CD4-positive, alpha-beta T cell treated with Interleukin-10 for 1 hour (primary cell): Measurements from ENCODE around the gene EXOC4.

Experiments used
- DNase-seq: peaks from one replicate; pipeline ENCODE4 v3.0.0-alpha.2; 2020

The EXOC4 gene

DNA sequence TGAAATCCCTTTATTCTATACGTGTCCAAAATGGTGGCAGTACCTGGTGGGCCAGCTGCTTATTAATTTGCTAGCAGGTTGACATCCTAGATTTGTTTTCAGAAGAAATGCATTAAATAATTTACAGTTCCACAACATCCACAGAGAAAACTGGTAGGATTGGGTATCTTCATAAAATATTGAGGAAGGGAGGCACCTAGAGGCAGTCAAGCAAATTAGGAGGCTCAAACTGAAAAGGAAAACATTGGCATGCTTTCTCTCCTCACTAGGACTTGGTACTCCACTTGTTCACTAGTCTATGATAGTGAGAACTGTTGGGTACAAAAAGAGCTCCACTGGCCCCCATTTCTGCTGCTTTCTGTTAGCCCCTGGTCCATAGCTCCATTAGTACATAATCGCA is 855.9 kb downstream of the EXOC4 start:
- DNase-seq, result no peak

DNA sequence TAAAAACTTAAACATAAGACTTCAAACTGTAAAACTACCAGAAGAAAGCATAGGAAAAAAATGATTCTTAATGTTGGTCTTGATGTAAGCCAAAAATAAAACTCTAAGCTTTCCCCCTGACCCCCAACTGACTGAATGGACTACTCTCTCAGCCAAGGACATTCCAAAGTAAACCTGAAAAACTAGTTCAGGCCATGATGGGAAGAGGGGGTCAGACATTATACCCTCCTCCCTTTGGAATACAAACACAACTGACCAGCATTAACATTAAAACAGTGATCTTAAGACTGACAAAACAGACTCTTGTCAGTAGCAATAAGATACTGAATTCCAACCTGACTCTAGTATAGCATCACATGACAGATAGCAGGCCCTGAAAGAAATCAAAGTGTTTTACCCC is 860.8 kb downstream of the EXOC4 start:
- DNase-seq, result no peak

- DNase-seq, result no peak
These were observed 862.1 kb downstream of the EXOC4 start for GRCh38 chr7:134114992-134115391.
